Measurements from ENCODE around the gene RHBDL3.
"Not testable (repeated sequence)": the region's sequence is repeated elsewhere in the genome, so short reads cannot be mapped to it uniquely, and the experiment has no call there.

Gene RHBDL3

DNA sequence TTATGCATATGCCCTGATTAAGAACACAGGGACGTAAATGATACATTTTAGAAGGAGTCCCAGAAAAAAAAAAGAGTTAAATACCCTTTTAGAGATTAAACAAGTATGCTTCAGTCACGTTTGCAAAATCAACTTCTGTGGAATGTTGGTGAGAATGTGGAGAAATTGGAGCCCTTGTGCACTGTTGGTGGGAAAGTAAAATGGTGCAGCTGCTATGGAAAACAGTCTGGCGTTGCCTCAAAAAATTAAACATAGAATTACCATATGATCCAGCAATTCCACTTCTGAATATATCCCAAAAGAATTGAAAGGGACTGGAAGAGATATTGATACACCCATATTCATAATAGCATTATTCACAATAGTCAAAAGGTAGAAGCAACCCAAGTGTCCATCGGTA lies 26.5 kb downstream of the RHBDL3 start:
- no peak for DNase-seq

DNA sequence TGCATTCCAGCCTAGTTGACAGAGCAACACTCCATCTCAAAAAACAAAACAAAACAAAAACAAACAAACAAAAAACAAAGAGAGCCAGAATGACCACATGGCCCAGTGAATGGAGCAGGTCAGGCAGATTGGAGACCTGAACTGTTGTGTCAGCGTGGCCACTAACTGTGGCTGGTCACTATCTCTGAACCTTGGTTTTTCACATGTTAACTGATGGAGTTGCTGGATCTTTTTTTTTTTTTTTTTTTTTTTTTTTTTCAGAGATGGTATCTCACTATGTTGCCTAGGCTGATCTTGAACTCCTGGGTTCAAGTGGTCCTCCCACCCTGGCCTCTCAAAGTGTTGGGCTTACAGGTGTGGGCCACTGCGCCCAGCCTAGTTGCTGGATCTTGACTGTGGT lies 31.8 kb downstream of the RHBDL3 start:
- DNase-seq, result no peak

DNA sequence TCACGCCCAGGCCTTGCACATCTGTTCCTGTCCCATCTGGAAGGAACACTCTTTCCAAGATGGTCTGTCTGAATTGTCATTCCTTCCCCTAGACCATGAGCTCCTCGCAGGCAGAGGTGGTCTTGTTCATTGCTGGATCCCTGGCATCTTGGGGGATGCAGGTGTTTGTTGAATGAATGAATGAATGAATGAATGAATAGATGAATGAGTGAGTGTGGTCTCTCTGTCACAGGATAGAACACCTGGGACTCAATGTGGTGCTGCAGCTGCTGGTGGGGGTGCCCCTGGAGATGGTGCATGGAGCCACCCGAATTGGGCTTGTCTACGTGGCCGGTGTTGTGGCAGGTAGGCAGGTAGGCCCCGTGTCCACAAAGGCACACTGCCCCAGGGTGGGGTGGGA lies 32.2 kb downstream of the RHBDL3 start:
- no peak for DNase-seq

DNA sequence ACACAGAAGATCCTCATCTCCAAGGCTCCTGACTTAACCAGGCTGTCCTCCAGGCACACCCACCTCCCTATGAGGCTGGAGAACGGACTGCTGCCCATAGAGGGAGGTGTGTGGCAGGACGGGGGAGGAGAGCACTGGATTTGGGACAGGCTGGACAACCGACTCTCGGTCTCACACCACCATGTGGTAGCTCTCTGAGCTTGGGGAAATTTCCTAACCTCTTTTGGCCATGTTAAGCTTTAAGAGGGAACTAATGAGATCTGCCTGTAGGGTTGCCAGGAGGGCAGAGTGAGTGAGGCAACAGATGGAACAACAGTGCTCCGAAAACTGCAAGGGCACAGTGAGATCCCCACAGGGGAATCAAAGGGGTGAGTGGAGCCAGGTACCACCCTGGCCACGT lies 32.7 kb downstream of the RHBDL3 start:
- DNase-seq, result no peak

DNA sequence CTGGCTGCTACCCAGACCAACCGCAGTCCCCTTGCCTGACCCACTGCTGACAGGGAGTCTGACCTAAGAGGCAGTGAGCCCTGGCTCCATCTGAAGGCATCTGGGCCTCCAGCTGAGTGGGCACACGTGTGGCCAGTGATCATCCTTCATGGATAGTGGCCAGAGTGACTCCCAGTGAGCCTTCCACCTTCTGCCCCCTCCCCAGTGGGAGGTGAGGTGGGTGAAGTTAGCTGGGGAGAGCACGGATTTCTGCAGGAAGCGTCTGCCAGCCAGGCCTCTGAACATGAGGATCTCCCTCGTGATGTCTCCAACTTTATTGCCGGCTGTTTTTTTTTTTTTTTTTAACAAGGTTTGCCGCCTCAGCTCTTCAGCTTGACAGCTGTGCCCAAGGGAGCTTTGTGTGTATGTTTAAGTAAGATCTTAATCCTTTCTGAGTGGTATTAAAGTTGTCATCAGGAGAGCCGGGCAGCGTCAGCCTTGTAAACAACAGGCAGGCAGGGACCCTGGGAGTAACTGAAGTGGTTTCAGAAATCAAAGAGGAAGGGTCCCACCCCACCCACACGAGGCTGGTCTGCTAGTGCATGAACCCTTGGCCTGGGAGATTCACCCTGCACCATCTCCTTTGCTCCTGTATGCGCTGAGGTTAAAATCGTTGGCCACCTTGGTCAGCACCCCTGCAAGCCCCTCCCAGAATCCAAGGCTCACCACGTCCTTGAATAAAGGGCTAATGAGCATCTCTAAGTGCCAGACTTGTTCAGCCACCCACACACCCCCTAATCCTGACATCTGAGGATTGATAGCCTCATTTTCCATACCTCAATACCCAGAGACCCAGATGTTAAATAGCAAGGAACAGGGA lies 33.3 kb downstream of the RHBDL3 start:
- DNase-seq, result no peak

DNA sequence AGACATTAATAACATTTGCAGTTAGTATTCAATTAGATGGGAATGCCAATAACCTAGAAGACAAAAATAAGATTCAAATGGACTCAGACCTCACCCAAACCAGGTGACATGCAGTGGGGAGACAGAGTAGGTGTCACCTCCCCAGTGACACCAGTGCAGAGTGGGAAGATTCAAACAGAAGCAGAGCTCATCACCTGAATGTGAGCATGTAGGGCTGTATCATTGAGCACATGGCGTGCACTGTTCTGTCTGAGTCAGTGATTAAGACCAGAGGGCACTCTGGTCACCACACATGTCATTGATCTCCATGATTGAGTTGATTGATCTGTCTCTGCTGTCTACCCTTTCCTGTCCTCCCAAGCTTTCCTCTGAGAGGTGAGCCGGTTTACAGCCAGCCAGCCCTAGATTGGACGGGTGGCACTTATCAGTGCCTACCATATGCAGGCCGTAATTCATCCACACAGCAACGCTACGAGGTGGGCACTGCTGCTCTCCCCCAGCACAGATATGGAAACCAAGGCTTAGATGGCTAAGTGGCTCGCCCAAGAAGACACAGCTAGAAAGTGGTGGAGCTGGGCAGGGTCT lies 34.0 kb downstream of the RHBDL3 start:
- DNase-seq, result no peak

DNA sequence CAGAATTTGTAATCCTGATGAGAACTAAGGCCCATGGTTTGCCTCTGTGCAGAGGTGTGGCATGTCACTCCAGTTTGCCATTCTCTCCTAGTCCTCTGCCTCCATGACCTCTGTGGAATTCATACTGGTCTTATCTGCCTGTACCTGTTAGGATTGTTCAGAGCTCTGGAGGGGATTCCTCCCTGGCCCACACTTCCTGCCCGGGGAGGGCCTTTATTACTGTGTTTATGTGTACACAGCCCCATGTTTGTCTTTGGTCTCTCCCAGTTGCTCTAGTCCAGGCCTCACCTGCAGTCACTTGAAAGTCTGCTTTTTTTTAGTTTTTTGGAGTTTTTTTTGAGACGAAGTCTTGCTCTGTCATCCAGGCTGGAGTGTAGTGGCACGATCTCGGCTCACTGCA lies 36.4 kb downstream of the RHBDL3 start:
- DNase-seq, result no peak

DNA sequence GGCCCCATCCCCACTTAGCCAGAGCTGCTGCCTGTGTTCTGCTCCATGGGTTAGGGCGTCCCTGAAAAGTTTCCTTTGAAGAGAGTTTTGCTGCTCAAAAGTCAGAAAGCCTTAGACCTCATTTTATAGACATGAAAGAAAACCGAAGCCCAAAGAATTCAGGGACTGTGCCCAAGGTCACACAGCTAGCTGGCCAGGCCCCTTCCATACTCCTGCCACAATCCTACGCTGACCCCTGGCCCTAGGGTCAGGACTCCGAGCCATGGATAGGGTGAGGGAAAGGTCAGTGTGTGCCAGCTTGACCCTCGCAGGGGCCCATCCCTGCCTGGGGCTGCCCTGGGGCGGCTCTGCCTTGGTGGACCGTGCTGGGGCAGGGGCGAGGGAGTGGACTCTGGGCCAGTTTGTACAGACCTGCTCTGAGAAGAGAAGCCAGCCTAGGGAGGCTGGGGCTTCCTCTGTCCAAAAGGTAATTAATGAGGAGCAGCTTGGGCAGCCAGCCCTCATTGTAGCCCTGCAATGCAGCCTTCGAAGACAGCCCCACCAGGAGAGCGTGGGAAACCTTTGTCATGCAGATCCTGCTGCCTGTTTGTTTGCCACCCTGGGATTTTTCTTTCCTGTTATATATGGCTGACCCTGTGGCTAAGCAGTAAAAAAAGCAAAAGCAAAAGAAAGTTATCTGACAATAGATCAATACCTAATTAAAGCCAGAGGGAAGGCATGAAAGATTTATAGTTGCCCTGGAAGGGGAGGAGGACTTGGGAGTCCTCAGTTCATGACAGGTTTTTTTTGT lies 37.4 kb downstream of the RHBDL3 start:
- no peak for DNase-seq

DNA sequence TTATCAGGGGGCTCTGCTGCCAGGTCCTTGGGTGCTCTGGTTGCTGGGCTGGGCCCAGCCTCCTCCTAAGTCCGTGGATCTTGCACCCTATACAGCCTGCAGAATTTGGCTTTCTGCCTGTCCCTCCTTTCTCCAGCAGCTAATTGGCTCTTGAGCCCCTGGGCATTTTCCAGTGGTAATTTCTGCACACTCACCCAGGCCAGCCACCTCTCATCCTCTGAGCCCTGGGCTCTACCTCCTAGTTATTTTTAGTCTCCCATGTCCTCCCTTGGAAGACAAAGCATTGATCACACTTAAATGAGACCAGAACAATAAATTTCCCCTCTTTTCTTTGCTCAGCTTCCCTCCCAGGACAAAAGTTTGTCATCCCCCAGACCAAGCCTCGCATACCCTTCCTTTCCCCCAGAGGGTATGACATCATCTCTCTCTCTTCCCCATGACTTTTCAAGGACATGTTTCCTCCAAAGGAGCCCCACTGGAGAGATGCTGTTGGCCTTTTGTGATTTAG lies 38.2 kb downstream of the RHBDL3 start:
- DNase-seq, result no peak

DNA sequence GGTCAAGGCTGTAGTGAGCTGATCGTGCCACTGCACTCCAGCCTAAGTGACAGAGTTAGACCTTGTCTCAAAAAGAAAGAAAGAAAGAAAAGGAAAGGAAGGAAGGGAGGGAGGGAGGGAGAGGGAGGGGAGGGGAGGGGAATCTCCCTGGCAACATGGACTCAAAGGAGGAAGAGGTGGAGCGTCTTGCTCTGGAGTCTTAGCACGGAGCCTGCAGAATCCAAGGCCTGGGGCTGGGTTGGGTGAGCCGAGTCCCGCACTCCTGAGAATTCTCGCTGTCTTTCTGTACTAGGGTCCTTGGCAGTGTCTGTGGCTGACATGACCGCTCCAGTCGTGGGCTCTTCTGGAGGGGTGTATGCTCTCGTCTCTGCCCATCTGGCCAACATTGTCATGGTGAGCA lies 39.4 kb downstream of the RHBDL3 start:
- DNase-seq, result no peak

DNA sequence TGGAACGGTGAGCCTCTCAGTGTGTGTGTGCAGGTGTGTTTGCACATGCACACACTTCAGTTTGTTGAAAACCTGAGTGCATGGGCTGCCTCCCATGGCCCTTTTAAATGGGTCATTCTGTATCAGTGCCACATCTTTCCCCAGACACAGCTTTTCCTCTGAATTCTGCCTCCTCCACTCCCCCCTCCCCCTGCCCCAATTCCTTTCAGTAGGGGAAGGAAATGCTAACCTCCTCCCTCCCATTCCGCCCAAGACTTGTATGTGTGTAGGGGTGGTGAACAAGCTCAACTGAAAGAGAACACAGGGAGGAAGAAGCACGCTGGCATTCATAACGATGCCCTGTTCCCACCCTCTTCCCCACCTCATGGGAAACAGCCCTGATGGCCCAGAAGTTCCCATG lies 42.0 kb downstream of the RHBDL3 start:
- no peak for DNase-seq

DNA sequence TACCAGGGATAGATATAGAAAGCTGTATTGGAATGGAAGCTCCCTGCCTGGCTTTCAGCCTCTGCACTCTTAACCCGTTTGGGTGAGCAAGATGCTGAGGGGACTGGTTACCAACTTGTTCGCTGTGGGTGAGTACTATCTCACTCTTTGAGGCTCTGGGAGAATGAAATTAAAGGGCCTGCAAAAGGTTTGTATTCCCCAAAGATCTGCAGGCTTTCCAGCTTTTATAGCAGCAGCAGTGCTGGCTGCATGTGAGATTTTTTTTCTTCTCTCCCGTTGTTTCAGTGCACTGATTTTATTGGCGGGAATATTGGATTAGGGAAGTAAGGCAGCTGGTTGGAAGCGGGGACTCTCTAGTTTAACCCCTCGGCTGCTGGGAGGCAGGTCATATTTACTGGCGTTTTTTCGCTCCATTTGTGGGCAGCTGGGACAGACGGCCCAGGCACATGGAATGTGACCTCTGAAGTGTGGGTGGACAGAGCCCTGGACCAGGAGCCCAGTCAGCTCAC lies 45.5 kb downstream of the RHBDL3 start:
- no peak for DNase-seq

DNA sequence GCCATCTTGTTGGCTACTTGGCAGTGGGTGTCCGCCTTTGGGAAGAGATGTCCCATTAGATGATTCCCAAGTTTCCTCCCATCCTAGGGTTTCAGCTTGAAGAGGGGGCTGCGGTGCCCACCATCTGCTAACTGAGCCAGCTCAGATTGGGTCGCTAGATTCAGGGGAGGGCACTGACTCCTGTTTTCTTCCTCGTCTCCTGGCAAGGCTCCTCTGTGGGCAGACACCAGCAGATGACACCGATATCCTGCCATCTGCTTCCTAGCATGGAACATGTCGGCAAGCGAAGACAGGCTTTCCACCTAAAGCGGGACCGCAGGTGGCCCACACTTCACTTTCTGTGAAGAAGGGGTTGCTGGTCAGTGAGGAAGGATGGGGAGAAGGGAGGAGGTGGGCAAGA lies 49.0 kb downstream of the RHBDL3 start:
- DNase-seq, result no peak

DNA sequence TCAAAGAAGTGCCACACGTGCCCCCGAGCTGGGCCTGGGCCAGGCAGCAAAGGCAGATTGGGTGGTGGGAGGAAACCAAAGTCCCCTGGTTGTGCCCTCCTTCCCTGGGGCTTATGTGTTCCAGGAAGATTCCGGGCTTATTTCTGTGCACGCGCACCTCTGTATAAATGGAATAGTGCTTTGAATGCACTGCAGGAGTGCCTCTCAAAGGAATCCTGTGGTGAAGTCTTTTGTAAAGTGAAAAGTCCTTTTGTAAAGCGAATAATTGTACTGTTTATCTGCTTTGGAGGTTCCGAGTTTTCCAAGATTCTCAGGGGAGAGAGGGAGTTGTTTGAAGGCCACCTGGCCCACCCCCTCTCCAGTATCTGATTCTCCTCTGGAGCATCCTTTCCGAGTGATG lies 49.5 kb downstream of the RHBDL3 start:
- DNase-seq, result no peak

DNA sequence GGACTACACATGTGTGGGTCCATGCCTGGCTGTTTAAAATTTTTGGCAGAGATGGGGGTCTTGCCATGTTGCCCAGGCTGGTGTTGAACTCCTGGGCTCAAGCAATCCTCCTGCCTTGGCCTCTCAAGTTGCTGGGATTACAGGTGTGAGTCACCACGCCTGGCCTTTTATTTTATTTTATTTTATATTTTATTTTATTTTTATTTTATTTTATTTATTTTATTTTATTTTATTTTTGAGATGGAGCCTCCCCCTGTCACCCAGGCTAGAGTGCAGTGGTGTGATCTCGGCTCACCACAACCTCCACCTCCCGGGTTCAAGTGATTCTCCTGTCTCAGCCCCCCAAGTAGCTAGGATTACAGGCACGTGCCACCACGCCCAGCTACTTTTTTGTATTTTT lies 51.0 kb downstream of the RHBDL3 start:
- not testable (repeated sequence) for DNase-seq

DNA sequence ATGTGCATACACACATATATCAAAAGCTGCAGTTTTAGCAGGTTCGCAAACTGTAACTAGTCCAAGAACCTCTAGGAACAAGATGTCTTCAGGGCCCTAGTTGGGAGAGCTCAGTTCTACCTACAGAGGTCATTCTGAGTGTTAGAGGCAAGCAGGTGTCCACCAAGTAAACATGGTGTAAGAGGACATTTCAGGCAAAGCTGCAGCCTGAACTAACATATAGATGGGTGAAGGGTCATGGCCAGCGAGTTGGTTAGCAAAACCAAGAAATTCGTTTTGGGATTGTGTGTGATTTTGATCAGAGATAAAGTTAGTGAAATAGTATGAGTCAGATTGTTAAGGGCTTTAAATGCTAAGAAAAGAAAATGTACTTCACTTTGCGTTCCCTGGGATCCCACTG lies 51.7 kb downstream of the RHBDL3 start:
- DNase-seq, result no peak

DNA sequence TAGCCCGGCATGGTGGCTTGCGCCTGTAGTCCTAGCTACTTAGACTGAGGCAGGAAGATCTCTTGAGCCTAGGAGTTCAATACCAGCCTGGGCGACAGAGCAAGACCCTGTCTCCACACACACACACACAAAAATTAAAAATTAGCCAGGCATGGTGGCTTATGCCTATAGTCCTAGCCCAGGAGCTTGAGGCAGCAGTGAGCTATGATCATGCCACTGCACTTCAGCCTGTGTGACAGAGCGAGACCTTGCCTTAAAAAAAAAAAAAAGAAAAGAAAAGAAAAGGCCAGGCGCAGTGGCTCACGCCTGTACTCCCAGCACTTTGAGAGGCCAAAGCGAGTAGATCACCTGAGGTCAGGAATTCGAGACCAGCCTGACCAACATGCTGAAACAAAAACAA lies 52.4 kb downstream of the RHBDL3 start:
- no peak for DNase-seq

DNA sequence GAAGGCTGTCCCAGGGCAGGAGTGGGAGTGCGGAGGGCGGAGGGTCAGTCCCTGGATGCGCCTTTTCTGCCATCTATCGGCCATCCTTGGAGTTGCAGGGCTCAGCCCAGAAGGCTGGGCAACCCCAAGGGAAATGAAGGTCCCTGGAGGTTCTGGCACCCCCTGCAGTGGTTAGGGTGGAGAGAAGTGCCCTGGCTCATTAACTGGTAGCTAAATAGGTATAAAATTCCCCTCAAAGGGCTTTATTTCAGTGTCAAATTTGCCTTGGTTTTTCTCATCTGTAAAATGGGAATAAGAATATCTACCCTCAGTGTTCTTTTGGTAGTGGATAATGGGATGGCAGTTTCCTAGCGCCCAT lies 53.9 kb downstream of the RHBDL3 start:
- peak; percentile 30 for DNase-seq

DNA sequence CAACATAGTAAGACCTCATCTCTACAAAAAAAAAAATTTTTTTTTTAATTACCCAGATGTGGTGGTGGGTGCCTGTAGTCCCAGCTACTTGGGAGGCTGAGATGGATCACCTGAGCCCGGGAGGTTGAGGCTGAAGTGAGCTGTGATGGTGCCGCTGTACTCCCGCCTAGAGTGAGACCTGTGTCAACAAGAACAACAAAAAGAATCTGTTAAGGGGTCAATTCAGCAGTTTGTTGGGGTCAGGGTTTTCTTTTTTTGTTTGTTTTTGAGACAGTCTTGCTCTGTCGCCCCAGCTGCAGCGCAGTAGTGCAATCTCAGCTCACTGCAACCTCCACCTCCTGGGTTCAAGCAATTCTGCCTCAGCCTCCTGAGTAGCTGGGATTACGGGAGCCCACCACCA lies 54.4 kb downstream of the RHBDL3 start:
- DNase-seq, result not testable (repeated sequence)

DNA sequence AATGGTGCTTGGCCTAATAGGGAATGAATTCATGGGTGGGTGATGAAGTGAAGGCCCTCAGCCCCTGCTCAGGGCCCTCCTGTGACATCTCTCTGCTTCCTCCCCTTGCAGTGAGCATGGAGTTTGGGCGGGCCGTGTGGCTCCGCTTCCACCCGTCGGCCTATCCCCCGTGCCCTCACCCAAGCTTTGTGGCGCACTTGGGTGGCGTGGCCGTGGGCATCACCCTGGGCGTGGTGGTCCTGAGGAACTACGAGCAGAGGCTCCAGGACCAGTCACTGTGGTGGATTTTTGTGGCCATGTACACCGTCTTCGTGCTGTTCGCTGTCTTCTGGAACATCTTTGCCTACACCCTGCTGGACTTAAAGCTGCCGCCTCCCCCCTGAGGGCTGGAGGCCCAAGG lies 55.2 kb downstream of the RHBDL3 start:
- no peak for DNase-seq

DNA sequence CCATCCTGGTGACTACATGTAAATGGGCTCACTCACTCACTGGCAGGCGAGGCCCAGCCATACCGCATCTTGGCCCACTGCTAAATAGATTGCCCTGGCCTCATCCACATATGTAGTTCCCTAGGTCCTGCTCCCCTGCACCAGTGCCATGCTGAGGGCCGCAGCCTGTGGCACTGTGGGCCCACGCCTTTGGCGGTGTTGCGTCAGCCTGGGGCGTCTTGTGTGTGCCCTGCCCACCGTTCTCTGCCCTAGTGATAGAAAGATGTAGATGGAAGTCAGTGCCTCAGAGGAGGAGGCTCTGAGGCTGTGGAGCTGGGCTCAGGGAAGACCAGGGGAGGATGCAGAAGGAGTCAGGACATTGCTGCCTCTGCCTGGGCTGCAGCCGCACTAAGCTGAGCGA lies 57.4 kb downstream of the RHBDL3 start:
- no peak for DNase-seq

DNA sequence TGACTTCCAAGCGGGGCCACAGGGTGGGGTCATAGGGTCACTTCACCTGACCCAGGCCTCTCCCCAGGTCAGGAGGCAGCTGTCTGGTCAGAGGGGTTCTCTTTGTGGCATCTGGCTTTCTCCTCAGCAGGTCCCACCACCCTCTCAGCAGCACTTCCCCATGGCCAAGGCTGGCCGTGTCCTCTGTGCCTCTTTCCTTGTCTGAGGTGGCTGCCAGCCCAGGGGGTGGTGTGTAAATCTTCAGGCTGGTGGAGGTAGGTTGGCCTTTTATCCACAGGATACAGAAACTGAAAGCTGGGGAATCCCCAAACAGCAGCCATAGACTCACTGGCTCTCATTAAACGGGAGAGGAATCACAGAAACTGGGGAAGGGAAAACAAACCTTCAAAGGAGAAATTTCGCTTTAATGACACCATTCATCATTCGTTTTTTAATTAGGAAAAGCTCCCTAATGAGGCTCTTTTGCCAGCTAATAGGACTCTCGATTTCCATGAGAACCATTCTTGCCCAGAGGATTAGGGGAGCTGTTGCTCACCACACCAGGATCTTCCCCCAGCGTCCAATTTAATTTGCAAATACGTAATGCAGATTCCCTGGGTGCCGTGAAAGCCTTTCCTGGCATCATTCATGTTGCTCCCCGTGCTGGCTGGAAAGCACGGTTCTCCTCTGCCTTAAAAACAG lies 58.3 kb downstream of the RHBDL3 start:
- peak; percentile 13 for DNase-seq

DNA sequence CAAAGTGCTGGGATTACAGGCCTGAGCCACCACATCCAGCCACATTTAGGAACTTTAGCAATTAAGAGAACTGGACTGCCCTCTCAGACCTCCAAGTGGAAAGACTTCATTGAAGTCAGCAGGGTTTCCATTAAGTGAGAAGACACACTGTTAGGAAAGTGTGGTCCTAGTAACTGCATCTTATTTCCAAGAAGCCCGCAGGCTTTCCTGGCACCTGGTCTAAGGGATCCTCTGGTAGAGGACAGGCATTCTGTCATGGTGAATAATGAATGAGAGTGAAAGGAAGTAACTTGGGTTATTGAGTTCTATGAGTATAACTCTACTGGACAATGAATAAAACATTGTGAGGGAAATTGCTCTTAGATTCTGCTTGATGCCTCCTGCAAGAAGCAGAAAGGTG lies 62.3 kb downstream of the RHBDL3 start:
- DNase-seq, result no peak
